ENCODE data around the gene LTBP3. TPM values are rescaled to one million over a fixed set of nuclear protein-coding genes. Genes with fewer than 3 reads are reported as not detected.

LTBP3 gene
- total and polyA plus RNA-seq, 12 donors = 40.2 to 362 (median 221) TPM

DNA sequence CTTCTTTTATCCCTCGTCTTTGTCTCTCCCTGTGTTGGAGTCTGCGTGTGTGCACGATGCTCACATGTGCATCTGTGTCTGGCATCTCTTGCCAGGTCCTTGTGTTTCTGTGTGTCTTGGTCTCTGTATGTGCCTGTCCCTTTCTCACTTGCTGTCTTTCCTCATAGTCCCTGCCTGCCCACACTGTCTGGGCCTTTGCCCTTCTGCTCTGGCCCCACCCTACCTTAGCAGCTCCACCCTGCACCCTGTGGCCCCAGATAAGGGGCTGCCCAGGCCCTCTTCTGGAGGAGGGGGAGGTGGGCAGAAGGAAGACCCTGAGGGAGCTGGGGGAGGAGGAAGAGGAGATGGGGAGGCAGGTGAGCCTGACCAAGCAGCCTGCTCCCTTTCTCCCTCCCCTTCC, 20.5 kb upstream of the LTBP3 start:
- Histone ChIP-seq H3K9me3 (replicated peaks in 1 of 3) (no peaks in the 10 kb centered on the region), H3K27me3 (no peaks in the 10 kb centered on the region), H3K4me3 (no peak overlapping the region), H3K27ac (no peak overlapping the region), H3K4me1 (replicated peaks in 1 of 2) (peaks cover 15 to 33% of the 10 kb centered on the region in 2 donors), H3K36me3 (replicated peaks in 1 of 2) (peaks cover 0 to 27% of the 10 kb centered on the region in 2 donors)
- 76 to 87% (median 84%) methylated on average over 3 of the region's 3 CpGs for WGBS, 4 donors
- TF ChIP-seq, protein P1, sequence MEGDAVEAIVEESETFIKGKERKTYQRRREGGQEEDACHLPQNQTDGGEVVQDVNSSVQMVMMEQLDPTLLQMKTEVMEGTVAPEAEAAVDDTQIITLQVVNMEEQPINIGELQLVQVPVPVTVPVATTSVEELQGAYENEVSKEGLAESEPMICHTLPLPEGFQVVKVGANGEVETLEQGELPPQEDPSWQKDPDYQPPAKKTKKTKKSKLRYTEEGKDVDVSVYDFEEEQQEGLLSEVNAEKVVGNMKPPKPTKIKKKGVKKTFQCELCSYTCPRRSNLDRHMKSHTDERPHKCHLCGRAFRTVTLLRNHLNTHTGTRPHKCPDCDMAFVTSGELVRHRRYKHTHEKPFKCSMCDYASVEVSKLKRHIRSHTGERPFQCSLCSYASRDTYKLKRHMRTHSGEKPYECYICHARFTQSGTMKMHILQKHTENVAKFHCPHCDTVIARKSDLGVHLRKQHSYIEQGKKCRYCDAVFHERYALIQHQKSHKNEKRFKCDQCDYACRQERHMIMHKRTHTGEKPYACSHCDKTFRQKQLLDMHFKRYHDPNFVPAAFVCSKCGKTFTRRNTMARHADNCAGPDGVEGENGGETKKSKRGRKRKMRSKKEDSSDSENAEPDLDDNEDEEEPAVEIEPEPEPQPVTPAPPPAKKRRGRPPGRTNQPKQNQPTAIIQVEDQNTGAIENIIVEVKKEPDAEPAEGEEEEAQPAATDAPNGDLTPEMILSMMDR (IDR thresholded peaks at IDR 0.05) = no peak
- TF ChIP-seq POLR2A (IDR thresholded peaks at IDR 0.05) = no peak
- no peak for DNase-seq
- intact Hi-C loops (cut with DNase I) = no loop called here

DNA sequence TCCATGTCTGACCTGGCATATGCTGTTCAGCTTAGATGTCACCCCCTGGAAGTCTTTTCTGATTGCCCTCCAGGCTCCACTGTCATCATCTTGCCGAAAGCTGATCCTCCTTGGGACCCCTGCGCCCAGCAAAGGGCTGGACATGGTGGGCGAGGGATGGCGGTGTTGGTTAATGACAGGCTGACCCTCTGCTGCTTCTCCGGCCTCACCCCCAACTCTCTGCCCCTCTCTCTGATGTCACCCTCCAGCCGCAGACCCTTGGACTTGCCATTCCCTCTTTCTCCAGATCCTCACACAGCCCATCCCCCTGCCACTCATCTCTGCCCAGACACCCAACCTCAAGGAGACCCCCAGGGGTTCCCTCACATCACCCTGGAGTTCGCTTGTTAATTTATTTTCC, 20.0 kb upstream of the LTBP3 start:
- TF ChIP-seq, protein P1 (IDR thresholded peaks at IDR 0.05) = no peak
- no peak for TF ChIP-seq POLR2A (IDR thresholded peaks at IDR 0.05)
- H3K4me3 ChIP-seq = no peak overlapping the region
- peak overlapping the region in 2 of 5 donors; percentile 94 to 96 for H3K27ac ChIP-seq
- H3K4me1 ChIP-seq (replicated peaks in 1 of 2) = peaks cover 20 to 39% of the 10 kb centered on the region in 2 donors
- H3K9me3 ChIP-seq (replicated peaks in 1 of 3) = no peaks in the 10 kb centered on the region
- intact Hi-C loops (cut with DNase I) = no loop called here
- H3K36me3 ChIP-seq (replicated peaks in 1 of 2) = peaks cover 0 to 30% of the 10 kb centered on the region in 2 donors
- DNase-seq = no peak
- H3K27me3 ChIP-seq = no peaks in the 10 kb centered on the region
- 83 to 91% (median 90%) methylated on average over 7 of the region's 7 CpGs for WGBS, 4 donors

DNA sequence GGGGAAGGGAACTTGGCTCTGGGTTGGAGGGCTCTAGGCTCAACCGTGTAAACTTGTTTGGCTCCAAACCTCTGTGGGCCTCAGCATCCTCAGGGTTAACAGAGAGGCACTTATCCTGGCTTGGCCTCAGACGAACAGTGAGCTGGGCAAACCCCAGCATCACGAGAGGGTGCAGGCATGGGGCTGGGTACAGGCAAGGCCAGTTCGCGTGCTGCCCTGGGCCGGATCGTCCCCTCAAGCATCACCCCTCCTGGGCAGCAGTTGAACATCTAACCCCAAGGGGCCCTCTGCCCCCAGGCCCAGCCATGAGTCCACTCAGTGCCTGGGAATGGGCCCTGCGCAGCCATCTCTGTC, 19.6 kb upstream of the LTBP3 start:
- H3K27ac ChIP-seq = peak overlapping the region in 3 of 5 donors; percentile 71 to 96 (median 94)
- no peak for DNase-seq
- H3K36me3 ChIP-seq (replicated peaks in 1 of 2) = peaks cover 0 to 30% of the 10 kb centered on the region in 2 donors
- peaks cover 24 to 41% of the 10 kb centered on the region in 2 donors for H3K4me1 ChIP-seq (replicated peaks in 1 of 2)
- H3K27me3 ChIP-seq = no peaks in the 10 kb centered on the region
- WGBS, 4 donors = 53 to 76% (median 59%) methylated on average over 4 to 8 of the region's 8 CpGs
- TF ChIP-seq POLR2A (IDR thresholded peaks at IDR 0.05) = no peak
- TF ChIP-seq, protein P1 (IDR thresholded peaks at IDR 0.05) = no peak
- no peaks in the 10 kb centered on the region for H3K9me3 ChIP-seq (replicated peaks in 1 of 3)
- intact Hi-C loops (cut with DNase I) = no loop called here
- peak overlapping the region in 1 of 4 donors; percentile 63 for H3K4me3 ChIP-seq

DNA sequence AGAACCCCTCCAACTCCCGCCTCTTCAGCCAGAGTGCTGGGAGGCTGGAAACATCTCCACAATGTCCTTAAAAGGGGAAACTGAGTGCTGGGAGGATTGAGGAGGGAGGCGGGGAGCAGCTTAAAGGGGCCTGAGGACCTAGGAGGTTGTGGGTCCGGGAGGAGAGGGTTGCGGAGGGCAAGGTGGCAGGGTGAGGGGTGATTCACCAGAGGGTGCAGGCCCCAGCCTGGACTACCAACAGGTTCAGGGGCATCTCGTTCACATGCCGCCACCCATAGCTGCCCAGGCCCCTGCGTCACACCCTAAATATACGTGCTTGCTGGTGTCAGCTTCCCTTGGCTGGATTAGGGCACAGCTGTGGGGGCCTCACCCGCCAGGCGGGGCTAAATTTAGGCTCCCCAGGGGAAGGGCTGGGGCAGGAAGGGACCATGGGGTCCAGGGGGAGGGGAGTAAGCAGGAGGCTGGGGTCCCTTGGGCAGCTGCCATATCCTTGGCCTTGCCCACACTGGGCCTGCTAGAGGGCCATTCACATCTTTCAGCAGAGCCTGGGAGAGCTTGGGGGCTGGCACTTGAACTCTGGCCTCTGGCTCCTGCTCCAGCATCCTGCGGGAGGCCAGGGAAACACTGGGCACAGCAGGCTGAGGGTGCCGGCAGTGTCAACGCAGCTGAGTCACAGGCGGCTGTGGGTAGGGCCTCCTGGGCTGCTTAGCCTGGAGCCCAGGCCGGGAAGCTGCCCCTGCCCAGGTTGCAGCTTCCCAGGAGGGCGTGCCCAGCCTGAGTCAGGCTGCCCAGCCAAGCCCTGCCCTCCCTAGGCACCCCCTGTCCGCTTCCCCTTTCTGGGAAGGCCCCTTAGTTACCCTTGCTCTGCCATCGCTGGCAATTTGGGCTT, 19.0 kb upstream of the LTBP3 start:
- H3K27me3 ChIP-seq = no peaks in the 10 kb centered on the region
- WGBS, 4 donors = 44 to 51% (median 45%) methylated on average over 10 to 18 of the region's 18 CpGs
- H3K9me3 ChIP-seq (replicated peaks in 1 of 3) = no peaks in the 10 kb centered on the region
- peak overlapping the region in 2 of 4 donors; percentile 29 to 63 for H3K4me3 ChIP-seq
- intact Hi-C loops (cut with DNase I) = no loop called here
- peaks cover 0 to 30% of the 10 kb centered on the region in 2 donors for H3K36me3 ChIP-seq (replicated peaks in 1 of 2)
- TF ChIP-seq, protein P1 (IDR thresholded peaks at IDR 0.05) = no peak
- TF ChIP-seq POLR2A (IDR thresholded peaks at IDR 0.05) = no peak
- DNase-seq = peak in 6 of 7 donors; percentile 72 to 81 (median 79)
- peak overlapping the region; percentile 11 to 96 (median 79) for H3K27ac ChIP-seq
- H3K4me1 ChIP-seq (replicated peaks in 1 of 2) = peaks cover 25 to 43% of the 10 kb centered on the region in 2 donors

All from adrenal gland (tissue), 12 donors.